Thymus (tissue), 11 donors: ENCODE data around the gene CCDC3. TPM values are rescaled to one million over a fixed set of nuclear protein-coding genes. Genes with fewer than 3 reads are reported as not detected.
"Not testable (repeated sequence)": the region's sequence is repeated elsewhere in the genome, so short reads cannot be mapped to it uniquely, and the experiment has no call there.

Experiments used
- DNase-seq, 9 donors: peaks; one replicate each; pipeline ENCODE4 v3.0.0-alpha.2; 2013; ENCODE audit warnings: low spot score in 9 of 9, low read depth in 6 of 9, missing footprints in 1 of 9
- H3K27ac ChIP-seq, 2 donors: one replicate each; pipeline ENCODE4 v1.5.1; 2013; ENCODE audit warnings: control low read depth in 1 of 2, low read depth in 1 of 2, low read length in 1 of 2, mild to moderate bottlenecking in 1 of 2, moderate library complexity in 1 of 2
- H3K27me3 ChIP-seq, 2 donors: one replicate each; pipeline ENCODE4 v1.5.1; 2013; ENCODE audit warnings: low read length in 1 of 2; ENCODE audit not compliant: control insufficient read depth in 2 of 2, insufficient read depth in 1 of 2
- H3K36me3 ChIP-seq, 2 donors: one replicate each; pipeline ENCODE4 v1.5.1; 2013; ENCODE audit warnings: low read length in 1 of 2, mild to moderate bottlenecking in 1 of 2, moderate library complexity in 1 of 2; ENCODE audit not compliant: control insufficient read depth in 2 of 2, insufficient read depth in 2 of 2
- H3K4me1 ChIP-seq, 2 donors: one replicate each; pipeline ENCODE4 v1.5.1; 2013; ENCODE audit warnings: low read length in 2 of 2; ENCODE audit not compliant: control insufficient read depth in 2 of 2, insufficient read depth in 2 of 2
- H3K4me3 ChIP-seq, 2 donors: one replicate each; pipeline ENCODE4 v1.5.1; 2013; ENCODE audit warnings: low read length in 2 of 2, control low read depth in 1 of 2, mild to moderate bottlenecking in 1 of 2
- H3K9me3 ChIP-seq, 2 donors: one replicate each; pipeline ENCODE4 v1.5.1; 2013; ENCODE audit warnings: low read length in 1 of 2, mild to moderate bottlenecking in 1 of 2; ENCODE audit not compliant: control insufficient read depth in 2 of 2, insufficient read depth in 1 of 2
- WGBS: extraction: QIAGEN DNeasy Blood & Tissue Kit; methylation state at CpG from one replicate; pipeline ENCODE4 v1.1.7; 2013; 5-methylcytosine and 5-hydroxymethylcytosine counted together
- polyA plus RNA-seq: library from polyadenylated mRNA; stranded (reverse); fragments of 200-250 nt; gene quantifications from one replicate; pipeline ENCODE4 v1.2.3, GENCODE V29; 2013
- total RNA-seq: library from RNA; stranded (reverse); fragments of 120-200 nt; gene quantifications from one replicate; pipeline ENCODE4 v1.2.4, GENCODE V29; 2013
- donor health status: healthy.

CCDC3 gene
- total and polyA plus RNA-seq, 2 donors: 17.3 to 52.4 TPM

DNA sequence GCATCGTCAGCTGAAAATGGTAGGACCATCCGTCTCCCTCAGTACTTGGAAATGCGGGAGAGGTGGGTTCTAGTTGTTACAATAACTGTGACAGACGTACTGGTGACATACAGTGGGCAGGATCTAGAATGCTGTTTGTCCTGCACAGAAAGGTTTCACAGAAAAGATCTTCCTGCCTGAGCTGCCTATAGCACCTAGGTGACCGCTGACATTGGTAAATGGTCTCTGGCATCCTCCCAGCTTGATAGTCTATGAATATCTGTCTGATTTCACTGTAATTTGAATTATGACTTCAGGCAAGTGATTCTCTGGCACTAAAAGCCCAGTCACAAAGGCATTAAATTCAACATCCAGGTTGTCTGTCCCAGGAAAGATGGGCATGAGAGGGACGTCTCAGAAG, 38.2 kb upstream of the CCDC3 start:
- Histone ChIP-seq H3K36me3 (no peaks in the 10 kb centered on the region), H3K27ac (no peak overlapping the region), H3K4me3 (no peak overlapping the region), H3K27me3 (no peaks in the 10 kb centered on the region), H3K9me3 (no peaks in the 10 kb centered on the region), H3K4me1 (no peaks in the 10 kb centered on the region)
- no peak for DNase-seq
- WGBS: 93% methylated on average over 6 of the region's 6 CpGs

DNA sequence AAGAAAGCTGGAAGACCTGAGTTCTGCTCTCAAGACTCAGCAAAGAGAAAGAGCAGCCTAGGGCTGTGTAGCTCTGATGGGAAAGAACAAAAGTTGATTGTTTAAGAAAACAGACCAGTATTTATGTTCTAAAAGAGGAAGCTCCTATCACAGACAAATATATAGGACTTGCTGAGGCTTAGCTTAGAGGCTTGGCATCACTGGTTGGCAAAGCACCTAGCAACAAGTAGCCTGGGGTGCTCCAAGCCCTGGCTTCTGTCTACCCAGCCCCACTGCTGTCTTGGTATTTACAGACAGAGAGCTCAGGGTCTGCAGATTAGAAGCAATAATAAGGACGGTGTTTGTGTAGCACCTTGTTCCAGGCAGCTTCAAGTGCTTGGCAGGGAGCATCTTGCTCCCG, 36.9 kb upstream of the CCDC3 start:
- Histone ChIP-seq H3K27me3 (no peaks in the 10 kb centered on the region), H3K4me1 (no peaks in the 10 kb centered on the region), H3K27ac (no peak overlapping the region), H3K4me3 (no peak overlapping the region), H3K9me3 (no peaks in the 10 kb centered on the region), H3K36me3 (no peaks in the 10 kb centered on the region)
- DNase-seq: no peak
- WGBS: 91% methylated on average over 2 of the region's 2 CpGs

GRCh38 chr10:13037832-13038231, 36.3 kb upstream of the CCDC3 start:
- DNase-seq: no peak
- Histone ChIP-seq H3K27me3 (no peaks in the 10 kb centered on the region), H3K4me3 (no peak overlapping the region), H3K4me1 (no peaks in the 10 kb centered on the region), H3K27ac (peak overlapping the region in 1 of 2 donors; percentile 25), H3K9me3 (no peaks in the 10 kb centered on the region), H3K36me3 (no peaks in the 10 kb centered on the region)
- WGBS: 97% methylated on average over 2 of the region's 2 CpGs

- H3K27ac ChIP-seq: no peak overlapping the region
- DNase-seq: no peak
- no peak overlapping the region for H3K4me3 ChIP-seq
- no peaks in the 10 kb centered on the region for H3K27me3 ChIP-seq
- H3K36me3 ChIP-seq: no peaks in the 10 kb centered on the region
- 92% methylated on average over 4 of the region's 4 CpGs for WGBS
- H3K9me3 ChIP-seq: no peaks in the 10 kb centered on the region
- H3K4me1 ChIP-seq: no peaks in the 10 kb centered on the region
These were observed 35.3 kb upstream of the CCDC3 start for GRCh38 chr10:13036841-13037240.

DNA sequence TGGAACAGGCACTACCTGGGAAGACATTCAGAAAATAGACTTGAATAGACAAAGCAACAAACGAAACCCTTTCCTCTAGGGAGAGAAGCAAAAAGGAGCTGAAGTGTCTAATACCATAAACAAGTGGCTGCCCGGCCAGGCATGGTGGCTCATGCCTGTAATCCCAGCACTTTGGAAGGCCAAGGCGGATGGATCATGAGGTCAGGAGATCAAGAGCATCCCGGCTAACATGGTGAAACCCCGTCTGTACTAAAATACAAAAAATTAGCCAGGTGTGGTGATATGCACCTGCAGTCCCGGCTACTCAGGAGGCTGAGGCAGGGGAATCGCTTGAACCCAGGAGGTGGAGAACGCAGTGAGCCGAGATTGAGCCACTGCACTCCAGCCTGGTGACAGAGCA, 34.2 kb upstream of the CCDC3 start:
- not testable (repeated sequence) for H3K27ac ChIP-seq, DNase-seq, H3K9me3 ChIP-seq, H3K4me3 ChIP-seq, H3K4me1 ChIP-seq, H3K36me3 ChIP-seq, H3K27me3 ChIP-seq
- WGBS: 94% methylated on average over 9 of the region's 9 CpGs

GRCh38 chr10:13026873-13027272, 25.4 kb upstream of the CCDC3 start:
- WGBS: 75% methylated on average over 5 of the region's 5 CpGs
- Histone ChIP-seq H3K9me3 (no peaks in the 10 kb centered on the region), H3K4me1 (no peaks in the 10 kb centered on the region), H3K4me3 (no peak overlapping the region), H3K27ac (no peak overlapping the region), H3K27me3 (no peaks in the 10 kb centered on the region), H3K36me3 (no peaks in the 10 kb centered on the region)
- no peak for DNase-seq

DNA sequence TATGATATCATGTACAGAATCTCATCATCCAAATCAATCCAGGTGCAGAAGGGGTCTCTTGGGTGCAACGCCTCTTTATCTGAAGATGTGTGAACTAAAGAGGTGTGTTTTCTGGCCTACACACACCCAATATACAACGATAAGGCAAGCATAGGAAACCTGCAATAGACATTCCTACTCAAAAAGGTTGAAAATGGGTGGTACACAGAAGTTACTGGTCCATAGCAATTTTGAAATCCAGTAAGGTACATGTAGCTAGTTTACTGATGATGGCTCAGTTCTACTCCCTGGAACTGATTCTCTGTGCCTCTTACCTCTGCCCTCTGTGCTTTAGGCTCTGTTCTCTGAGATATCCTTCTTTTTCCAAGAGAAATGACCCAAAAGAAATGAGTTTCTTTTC, 22.2 kb upstream of the CCDC3 start:
- H3K4me3 ChIP-seq: no peak overlapping the region
- H3K9me3 ChIP-seq: no peaks in the 10 kb centered on the region
- no peaks in the 10 kb centered on the region for H3K4me1 ChIP-seq
- H3K27me3 ChIP-seq: no peaks in the 10 kb centered on the region
- DNase-seq: no peak
- H3K36me3 ChIP-seq: no peaks in the 10 kb centered on the region
- H3K27ac ChIP-seq: no peak overlapping the region
- WGBS: 90% methylated on average over 2 of the region's 2 CpGs

DNA sequence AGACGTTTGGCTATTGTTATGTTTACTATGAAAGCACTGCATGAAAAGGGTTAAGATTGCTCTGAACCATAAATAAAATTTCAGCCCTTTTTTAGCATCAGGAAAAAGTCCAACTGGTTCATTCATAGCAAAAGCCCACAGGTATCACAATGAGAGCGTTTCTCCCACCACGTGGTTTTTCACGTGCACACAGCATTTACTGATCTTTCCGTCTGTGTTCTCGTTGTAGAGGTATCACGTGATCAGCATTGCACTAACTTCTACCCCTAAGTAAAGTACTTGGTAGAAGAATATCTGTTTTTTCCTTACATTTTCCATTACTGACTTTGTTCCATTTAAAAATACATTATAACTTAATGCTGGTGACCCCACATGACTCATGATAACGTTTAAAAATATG, 17.8 kb upstream of the CCDC3 start:
- Histone ChIP-seq H3K9me3 (no peaks in the 10 kb centered on the region), H3K36me3 (no peaks in the 10 kb centered on the region), H3K4me3 (no peak overlapping the region), H3K27ac (no peak overlapping the region), H3K4me1 (no peaks in the 10 kb centered on the region), H3K27me3 (no peaks in the 10 kb centered on the region)
- DNase-seq: no peak
- WGBS: 84% methylated on average over 8 of the region's 8 CpGs

DNA sequence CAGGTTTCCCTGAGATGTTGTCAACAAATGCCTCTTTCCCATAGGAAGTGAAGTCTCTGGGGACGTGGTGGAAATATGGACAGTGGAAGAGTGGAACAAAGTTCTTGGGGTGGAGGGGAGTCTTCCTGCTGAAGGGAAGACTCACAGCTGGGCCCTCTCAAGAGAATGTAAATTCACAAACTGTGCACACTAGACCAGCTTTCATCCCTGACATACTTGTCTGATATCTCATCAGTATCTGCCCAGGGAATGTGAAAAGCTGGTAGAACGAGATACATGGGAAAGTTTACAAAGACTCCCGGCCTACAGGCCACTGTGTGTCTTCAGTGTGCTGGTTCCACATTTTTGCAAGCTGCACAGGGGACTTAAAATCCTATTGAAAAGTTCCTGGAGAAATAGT, 16.7 kb upstream of the CCDC3 start:
- Histone ChIP-seq H3K27me3 (no peaks in the 10 kb centered on the region), H3K4me3 (no peak overlapping the region), H3K36me3 (no peaks in the 10 kb centered on the region), H3K9me3 (no peaks in the 10 kb centered on the region), H3K27ac (no peak overlapping the region), H3K4me1 (no peaks in the 10 kb centered on the region)
- 86% methylated on average over 3 of the region's 3 CpGs for WGBS
- no peak for DNase-seq

DNA sequence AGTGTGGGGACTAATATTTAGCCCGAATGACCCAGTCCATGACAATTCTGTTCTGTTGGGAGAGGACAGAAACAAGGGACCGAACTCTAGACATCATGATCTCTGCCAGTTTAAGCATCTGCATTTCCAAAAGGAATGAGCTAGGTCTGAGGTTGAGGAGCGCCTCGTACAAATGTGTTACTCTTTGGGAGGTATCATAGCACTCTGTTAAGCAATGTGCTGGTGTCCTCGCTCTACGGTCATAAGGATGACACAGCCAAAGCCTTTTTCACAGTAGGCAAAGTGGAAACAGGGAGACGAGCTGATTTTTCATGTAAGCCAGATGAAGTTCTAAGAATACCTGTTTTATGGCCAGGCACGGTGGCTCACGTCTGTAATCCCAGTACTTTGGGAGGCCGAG, 15.4 kb upstream of the CCDC3 start:
- no peaks in the 10 kb centered on the region for H3K27me3 ChIP-seq
- 97% methylated on average over 10 of the region's 10 CpGs for WGBS
- no peaks in the 10 kb centered on the region for H3K36me3 ChIP-seq
- no peaks in the 10 kb centered on the region for H3K9me3 ChIP-seq
- no peak overlapping the region for H3K4me3 ChIP-seq
- DNase-seq: no peak
- H3K27ac ChIP-seq: no peak overlapping the region
- H3K4me1 ChIP-seq: no peaks in the 10 kb centered on the region
